GF-D8 (cell line): Measurements from ENCODE around the gene PRR35.

Experiments used
- DNase-seq: peaks from one replicate; lab custom pipeline; 2025; lab: John Stamatoyannopoulos, UW

PRR35 gene

GRCh38 chr16:580141-580945, 20.1 kb downstream of the PRR35 start:
- DNase-seq: no peak

GRCh38 chr16:580946-581498, 20.8 kb downstream of the PRR35 start:
- DNase-seq: no peak

- no peak for DNase-seq
These were observed 22.0 kb downstream of the PRR35 start for GRCh38 chr16:582218-582613.

GRCh38 chr16:582614-583331, 22.6 kb downstream of the PRR35 start:
- no peak for DNase-seq

- no peak for DNase-seq
These were observed 23.2 kb downstream of the PRR35 start for GRCh38 chr16:583470-583814.

GRCh38 chr16:583815-584591, 23.8 kb downstream of the PRR35 start:
- DNase-seq: no peak

GRCh38 chr16:585351-585750, 25.2 kb downstream of the PRR35 start:
- no peak for DNase-seq

GRCh38 chr16:586047-586644, 26.0 kb downstream of the PRR35 start:
- no peak for DNase-seq

GRCh38 chr16:586645-587590, 26.7 kb downstream of the PRR35 start:
- no peak for DNase-seq

GRCh38 chr16:588639-588888, 28.4 kb downstream of the PRR35 start:
- no peak for DNase-seq

GRCh38 chr16:588889-589657, 28.9 kb downstream of the PRR35 start:
- peak; percentile 83 for DNase-seq

- peak; percentile 87 for DNase-seq
These were observed 29.5 kb downstream of the PRR35 start, which contains the start of gene RAB40C for GRCh38 chr16:589658-590187. Gene RAB40C, plus strand, starts transcription at chr16:590066. Its CDS starts 226 bp downstream, at chr16:590292.

GRCh38 chr16:590188-590814, 30.1 kb downstream of the PRR35 start:
- no peak for DNase-seq

- no peak for DNase-seq
These were observed 30.6 kb downstream of the PRR35 start for GRCh38 chr16:590815-591200.

- no peak for DNase-seq
These were observed 31.0 kb downstream of the PRR35 start for GRCh38 chr16:591231-591630.

GRCh38 chr16:591892-592517, 31.8 kb downstream of the PRR35 start:
- no peak for DNase-seq

- DNase-seq: peak; percentile 98
These were observed 32.5 kb downstream of the PRR35 start for GRCh38 chr16:592518-593306.

GRCh38 chr16:593406-593805, 33.2 kb downstream of the PRR35 start:
- no peak for DNase-seq
